ENCODE data around the gene APOLD1.
"Not testable (repeated sequence)": the region's sequence is repeated elsewhere in the genome, so short reads cannot be mapped to it uniquely, and the experiment has no call there.

APOLD1 gene

GRCh38 chr12:12807970-12808702 lies 22.7 kb downstream of the APOLD1 start:
- H3K4me3 ChIP-seq (ENCODE audit: low read length) = peak overlapping the region; percentile 61; the same call in 1 of the 2 replicates
- no peak for TF ChIP-seq ZNF274 (IDR thresholded peaks at IDR 0.05; ENCODE audit: low read depth, low read length)

- H3K4me3 ChIP-seq (ENCODE audit: low read length) = no peak overlapping the region
- no peak for TF ChIP-seq ZNF274 (IDR thresholded peaks at IDR 0.05; ENCODE audit: low read depth, low read length)
These were observed 25.1 kb downstream of the APOLD1 start for GRCh38 chr12:12810553-12811021.

- no peak for TF ChIP-seq ZNF274 (IDR thresholded peaks at IDR 0.05; ENCODE audit: low read depth, low read length)
- no peak overlapping the region for H3K4me3 ChIP-seq (ENCODE audit: low read length)
These were observed 25.9 kb downstream of the APOLD1 start for GRCh38 chr12:12811343-12811742.

DNA sequence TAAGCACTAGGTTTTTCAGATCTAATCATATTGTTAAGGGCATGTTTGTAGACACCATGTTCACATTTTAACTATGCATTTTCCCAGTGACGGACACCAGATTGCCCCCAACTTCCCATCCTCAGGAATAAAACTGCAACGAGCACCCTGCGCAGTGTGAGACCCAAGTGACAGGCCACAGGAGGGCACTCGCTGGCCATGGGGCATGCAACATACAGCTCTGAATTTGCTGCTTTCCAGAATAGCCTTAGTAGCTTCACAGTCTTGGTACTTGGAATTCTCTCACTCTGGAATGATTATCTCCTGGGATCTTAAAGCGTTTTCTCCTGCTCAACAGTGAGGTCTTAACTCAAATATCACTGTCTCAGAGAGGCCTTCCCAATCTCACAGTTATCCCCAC lies 26.7 kb downstream of the APOLD1 start:
- no peak overlapping the region for H3K4me3 ChIP-seq (ENCODE audit: low read length)
- no peak for TF ChIP-seq ZNF274 (IDR thresholded peaks at IDR 0.05; ENCODE audit: low read depth, low read length)

DNA sequence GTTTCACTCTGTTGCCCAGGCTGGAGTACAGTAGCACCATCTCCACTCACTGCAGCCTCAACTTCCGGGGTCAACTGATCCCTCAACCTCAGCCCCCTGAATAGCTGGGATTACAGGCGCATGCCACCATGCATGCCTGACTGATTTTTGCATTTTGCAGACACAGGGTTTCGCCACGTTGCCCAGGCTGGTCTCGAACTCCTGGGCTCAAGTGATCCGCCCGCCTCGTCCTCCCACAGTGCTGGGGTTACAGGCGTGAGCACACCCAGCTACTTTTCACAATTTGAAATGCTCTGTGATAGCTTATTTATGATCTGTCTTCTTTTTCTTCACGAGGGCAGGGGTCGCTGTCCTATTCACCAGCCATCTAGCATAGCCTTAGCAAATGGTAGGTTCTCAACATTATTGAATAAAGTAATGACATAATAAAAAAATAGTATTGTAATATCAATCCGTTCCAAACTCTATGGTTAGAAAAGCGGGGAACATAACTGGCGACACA lies 27.2 kb downstream of the APOLD1 start:
- no peak overlapping the region for H3K4me3 ChIP-seq (ENCODE audit: low read length)
- no peak for TF ChIP-seq ZNF274 (IDR thresholded peaks at IDR 0.05; ENCODE audit: low read depth, low read length)

DNA sequence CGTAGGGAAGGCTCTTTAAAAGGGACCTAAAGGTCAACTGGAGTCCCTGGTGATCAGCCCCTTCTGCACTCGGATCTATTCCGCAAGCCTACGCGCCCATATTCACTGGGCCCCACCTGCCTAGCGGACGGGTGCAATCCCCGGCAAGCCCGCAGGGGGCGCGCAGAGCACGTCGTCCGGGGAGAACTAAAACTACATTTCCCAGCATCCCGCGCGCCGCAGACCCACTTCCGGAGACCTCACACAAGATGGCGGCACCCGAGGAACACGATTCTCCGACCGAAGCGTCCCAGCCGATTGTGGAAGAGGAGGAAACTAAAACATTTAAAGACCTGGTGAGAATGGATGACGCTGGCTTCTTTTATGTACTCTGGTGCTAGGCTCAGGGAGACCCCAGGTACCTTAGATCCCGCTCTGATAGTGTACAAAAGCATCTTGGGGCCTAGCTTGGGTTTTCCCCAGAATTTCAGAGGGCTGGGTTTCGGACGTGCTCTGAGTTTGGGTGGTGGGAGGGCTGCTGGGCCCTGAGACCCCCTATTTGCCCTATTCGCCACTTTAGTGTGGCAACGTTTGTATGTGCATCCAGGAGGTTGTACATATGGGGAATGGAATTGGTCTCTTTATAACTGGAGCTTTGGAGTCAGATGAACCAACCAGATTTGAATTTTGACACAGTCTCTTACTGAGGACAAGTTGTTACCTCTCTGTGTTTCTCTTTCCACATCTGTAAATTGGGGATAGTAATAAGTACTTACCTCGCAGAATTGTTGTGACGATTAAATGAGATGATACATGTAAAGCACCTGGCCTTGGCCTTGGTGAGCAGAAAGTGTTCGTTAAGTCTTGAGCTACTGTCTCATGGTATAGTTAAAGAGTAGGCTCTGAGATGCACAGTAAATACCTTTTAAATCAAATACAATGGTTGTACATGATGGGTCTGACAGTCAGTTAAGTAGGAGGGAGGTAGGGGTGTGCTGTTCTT lies 28.0 kb downstream of the APOLD1 start, which contains the start of gene DDX47:
DDX47 (plus strand) TSS at position 227 of the 982 bp plus-strand sequence; CDS start at position 249, 22 bp downstream.
- no peak for TF ChIP-seq ZNF274 (IDR thresholded peaks at IDR 0.05; ENCODE audit: low read depth, low read length)

DNA sequence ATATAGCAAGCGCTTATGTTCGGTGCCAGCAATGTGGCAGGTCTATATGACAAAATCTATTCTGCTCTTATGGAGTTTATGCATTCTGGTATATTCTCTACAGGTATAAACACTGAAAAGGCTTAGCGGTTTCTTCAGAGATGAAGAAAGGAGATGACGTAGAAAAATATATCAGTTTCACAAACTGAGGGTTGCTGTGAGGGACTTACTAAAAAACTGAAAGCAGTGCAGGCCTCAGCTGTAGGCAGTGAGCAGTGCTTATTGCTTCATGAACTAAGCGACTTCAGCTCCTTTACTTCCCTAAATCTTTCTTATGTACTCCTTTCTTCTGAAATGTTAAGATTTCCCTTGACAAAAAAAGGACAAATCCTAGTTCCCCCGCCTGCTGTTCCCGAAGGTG lies 32.2 kb downstream of the APOLD1 start:
- no peak overlapping the region for H3K4me3 ChIP-seq (ENCODE audit: low read length)
- no peak for TF ChIP-seq ZNF274 (IDR thresholded peaks at IDR 0.05; ENCODE audit: low read depth, low read length)

More for the DNA sequence above, 28.0 kb downstream of the APOLD1 start, which contains the start of gene DDX47:
- H3K4me3 ChIP-seq (ENCODE audit: low read length) = peak within 1 kb of the TSS; percentile 91

- no peak overlapping the region for H3K4me3 ChIP-seq (ENCODE audit: low read length)
These were observed 33.2 kb downstream of the APOLD1 start for GRCh38 chr12:12818701-12819100.

GRCh38 chr12:12819221-12819620 lies 33.8 kb downstream of the APOLD1 start:
- no peak overlapping the region for H3K4me3 ChIP-seq (ENCODE audit: low read length)
- TF ChIP-seq ZNF274 (IDR thresholded peaks at IDR 0.05; ENCODE audit: low read depth, low read length) = no peak

More at GRCh38 chr12:12818701-12819100, 33.2 kb downstream of the APOLD1 start:
- no peak for TF ChIP-seq ZNF274 (IDR thresholded peaks at IDR 0.05; ENCODE audit: low read depth, low read length)

GRCh38 chr12:12819752-12820311 lies 34.4 kb downstream of the APOLD1 start:
- no peak for TF ChIP-seq ZNF274 (IDR thresholded peaks at IDR 0.05; ENCODE audit: low read depth, low read length)
- no peak overlapping the region for H3K4me3 ChIP-seq (ENCODE audit: low read length)

GRCh38 chr12:12820376-12820775 lies 34.9 kb downstream of the APOLD1 start:
- not testable (repeated sequence) for H3K4me3 ChIP-seq (ENCODE audit: low read length)

DNA sequence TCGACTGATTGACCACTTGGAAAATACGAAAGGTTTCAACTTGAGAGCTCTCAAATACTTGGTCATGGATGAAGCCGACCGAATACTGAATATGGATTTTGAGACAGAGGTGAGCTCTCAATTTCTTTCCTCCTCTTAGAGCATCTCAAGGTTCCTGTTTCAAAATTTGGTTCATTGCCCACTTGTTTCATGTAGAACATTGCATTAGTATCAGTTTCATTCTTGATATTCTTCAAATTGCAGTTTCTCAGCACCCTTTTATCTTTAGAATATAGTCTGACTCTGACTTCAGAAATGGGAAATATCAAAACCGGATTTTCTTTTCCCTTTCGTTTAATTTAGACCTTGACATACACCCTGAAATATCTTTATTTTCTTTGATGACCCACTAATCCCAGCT lies 36.5 kb downstream of the APOLD1 start:
- H3K4me3 ChIP-seq (ENCODE audit: low read length) = no peak overlapping the region
- TF ChIP-seq ZNF274 (IDR thresholded peaks at IDR 0.05; ENCODE audit: low read depth, low read length) = no peak

- no peak overlapping the region for H3K4me3 ChIP-seq (ENCODE audit: low read length)
- no peak for TF ChIP-seq ZNF274 (IDR thresholded peaks at IDR 0.05; ENCODE audit: low read depth, low read length)
These were observed 37.4 kb downstream of the APOLD1 start for GRCh38 chr12:12822886-12823285.

GRCh38 chr12:12823300-12823699 lies 37.8 kb downstream of the APOLD1 start:
- H3K4me3 ChIP-seq (ENCODE audit: low read length) = no peak overlapping the region
- TF ChIP-seq ZNF274 (IDR thresholded peaks at IDR 0.05; ENCODE audit: low read depth, low read length) = no peak

Data from GM08714 (cell line).